Small intestine (tissue), 7 donors: Measurements from ENCODE around the gene C22orf42. TPM values are rescaled to one million over a fixed set of nuclear protein-coding genes. Genes with fewer than 3 reads are reported as not detected.
"Not testable (repeated sequence)": the region's sequence is repeated elsewhere in the genome, so short reads cannot be mapped to it uniquely, and the experiment has no call there.

ENCODE experiments used
- DNase-seq, 2 donors: peaks; one replicate each; pipeline versions ENCODE4 v3.0.0 to v3.0.0-alpha.2; 2013
- FAIRE-seq: peaks from 2 replicates; lab custom pipeline; 2012; peaks lifted over from hg19 to GRCh38; lab: Jason Lieb, UNC
- H3K27ac ChIP-seq, 3 donors: one replicate each; pipeline ENCODE4 v1.5.1; 2013; ENCODE audit warnings: low read length in 2 of 3, mild to moderate bottlenecking in 2 of 3, control low read depth in 1 of 3, inconsistent platforms in 1 of 3, low read depth in 1 of 3, moderate library complexity in 1 of 3
- H3K27me3 ChIP-seq, 3 donors: one replicate each; pipeline ENCODE4 v1.6.1; 2013; ENCODE audit warnings: low read length in 3 of 3, inconsistent platforms in 1 of 3; ENCODE audit not compliant: control insufficient read depth in 3 of 3, insufficient read depth in 3 of 3
- H3K36me3 ChIP-seq, 3 donors: one replicate each; pipeline ENCODE4 v1.6.1; 2013; ENCODE audit warnings: low read length in 3 of 3, inconsistent platforms in 1 of 3, low read depth in 1 of 3, mild to moderate bottlenecking in 1 of 3, moderate library complexity in 1 of 3; ENCODE audit not compliant: control insufficient read depth in 3 of 3, insufficient read depth in 2 of 3
- H3K4me1 ChIP-seq, 3 donors: one replicate each; pipeline ENCODE4 v1.6.1; 2013; ENCODE audit warnings: low read length in 2 of 3, inconsistent platforms in 1 of 3, low read depth in 1 of 3, mild to moderate bottlenecking in 1 of 3, moderate library complexity in 1 of 3; ENCODE audit not compliant: control insufficient read depth in 3 of 3, insufficient read depth in 2 of 3
- H3K4me3 ChIP-seq, 3 donors: one replicate each; pipeline ENCODE4 v1.5.1; 2013; ENCODE audit warnings: low read length in 3 of 3, control low read depth in 1 of 3, inconsistent platforms in 1 of 3, low read depth in 1 of 3, mild to moderate bottlenecking in 1 of 3, moderate library complexity in 1 of 3
- H3K9me3 ChIP-seq, 2 donors: one replicate each; pipeline ENCODE4 v1.6.1; 2013; ENCODE audit warnings: low read depth in 1 of 2, low read length in 1 of 2; ENCODE audit not compliant: control insufficient read depth in 2 of 2, insufficient read depth in 1 of 2
- WGBS, 3 donors: extraction: QIAGEN DNeasy Blood & Tissue Kit; methylation state at CpG; one replicate each; pipeline ENCODE4 v1.1.7; 2013; 5-methylcytosine and 5-hydroxymethylcytosine counted together
- polyA plus RNA-seq, 4 donors: library from polyadenylated mRNA; stranded (reverse) in 3 of 4; unstranded in 1 of 4; fragments of 200-250 nt in 3 of 4; fragments of 120-200 nt in 1 of 4; gene quantifications; one replicate each; pipeline versions ENCODE4 v1.2.1 to v1.2.3, GENCODE V29; 2013
- donor health status: healthy with polysubstance abuse.
- donor health status: control.
- donor health status: control.
- donor health status: Bipolar disorder and iron deficiency.
- donor health status: healthy.

Gene C22orf42
- polyA plus RNA-seq, 4 donors = 0.09 TPM; not detected in 2

DNA sequence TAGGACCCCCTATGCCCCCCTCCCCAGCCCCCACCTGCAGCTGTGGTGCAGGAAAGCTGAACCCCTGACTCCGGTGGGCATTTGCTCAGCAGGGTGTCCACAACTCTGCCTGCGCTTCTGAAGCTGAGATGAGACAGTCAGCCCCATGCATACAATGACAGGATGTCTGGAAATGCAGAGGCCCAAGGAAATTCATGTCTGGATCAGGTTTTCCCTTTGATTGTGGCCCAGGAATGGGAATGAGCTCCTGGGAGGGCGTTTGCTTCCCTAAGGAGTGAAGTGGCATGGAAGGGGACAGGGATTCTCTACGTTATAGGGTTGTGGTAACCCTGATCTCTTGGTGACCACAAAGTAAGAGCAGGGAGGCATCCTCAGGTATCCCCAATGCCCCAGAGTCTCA is 22.2 kb downstream of the C22orf42 start:
- not testable (repeated sequence) for H3K9me3 ChIP-seq, H3K4me3 ChIP-seq, H3K27ac ChIP-seq, H3K4me1 ChIP-seq, H3K36me3 ChIP-seq, FAIRE-seq, DNase-seq, H3K27me3 ChIP-seq
- 83 to 87% (median 85%) methylated on average over 4 of the region's 4 CpGs for WGBS, 3 donors

DNA sequence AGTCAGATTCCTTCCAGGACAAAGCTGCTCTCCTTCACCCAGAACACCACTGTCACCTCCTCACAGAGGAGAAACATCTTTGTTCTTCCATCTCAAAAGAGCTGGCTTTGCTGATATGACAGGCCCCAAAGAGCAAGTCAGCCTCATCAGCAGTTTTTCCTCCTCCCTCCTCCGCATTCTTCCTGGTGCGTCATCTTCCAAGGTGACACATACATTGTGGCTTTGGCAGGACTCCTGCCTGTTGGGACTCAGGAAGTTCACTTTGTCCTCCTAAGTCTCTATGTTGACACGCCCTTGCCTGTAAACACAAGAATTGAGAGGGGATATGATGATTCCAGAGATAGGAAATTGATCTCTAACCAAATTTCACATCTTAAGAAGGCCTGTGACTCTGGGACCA is 23.1 kb downstream of the C22orf42 start:
- H3K27me3 ChIP-seq, FAIRE-seq, H3K36me3 ChIP-seq, H3K4me3 ChIP-seq, H3K4me1 ChIP-seq, H3K27ac ChIP-seq, H3K9me3 ChIP-seq: not testable (repeated sequence)
- 67 to 86% (median 71%) methylated on average over 3 of the region's 3 CpGs for WGBS, 3 donors
- peak in 1 of 2 donors; percentile 67 for DNase-seq

GRCh38 chr22:32134796-32135195 is 24.3 kb downstream of the C22orf42 start:
- H3K9me3 ChIP-seq, H3K27me3 ChIP-seq, H3K4me3 ChIP-seq, H3K4me1 ChIP-seq, FAIRE-seq, H3K27ac ChIP-seq, H3K36me3 ChIP-seq, DNase-seq: not testable (repeated sequence)
- 84 to 87% (median 86%) methylated on average over 14 of the region's 14 CpGs for WGBS, 3 donors

DNA sequence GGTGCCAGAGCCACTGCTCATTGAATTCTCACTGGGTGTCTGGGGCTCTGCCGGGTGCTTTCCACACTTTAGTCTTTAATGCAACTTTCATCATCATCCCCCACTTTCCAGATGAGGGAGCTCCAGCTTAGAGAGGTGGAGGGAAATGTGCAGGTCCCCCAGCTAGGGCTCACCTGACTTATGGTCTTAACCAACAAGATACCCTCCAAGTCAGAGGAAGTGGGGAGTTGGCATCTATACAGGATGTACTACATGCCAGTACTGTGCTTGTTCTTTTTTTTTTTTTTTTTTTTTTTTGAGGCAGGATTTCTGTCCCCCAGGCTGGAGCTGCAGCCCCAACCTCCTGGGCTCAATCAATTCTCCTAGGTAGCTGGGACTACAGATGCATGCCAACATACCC is 26.3 kb downstream of the C22orf42 start:
- Histone ChIP-seq H3K4me1 (no peaks in the 10 kb centered on the region), H3K27me3 (no peaks in the 10 kb centered on the region), H3K9me3 (peaks cover 0 to 4% of the 10 kb centered on the region in 2 donors), H3K4me3 (no peak overlapping the region), H3K36me3 (no peaks in the 10 kb centered on the region), H3K27ac (no peak overlapping the region)
- 82 to 93% (median 83%) methylated on average over 1 of the region's 1 CpG for WGBS, 3 donors
- DNase-seq (no peak), FAIRE-seq (no peak)

DNA sequence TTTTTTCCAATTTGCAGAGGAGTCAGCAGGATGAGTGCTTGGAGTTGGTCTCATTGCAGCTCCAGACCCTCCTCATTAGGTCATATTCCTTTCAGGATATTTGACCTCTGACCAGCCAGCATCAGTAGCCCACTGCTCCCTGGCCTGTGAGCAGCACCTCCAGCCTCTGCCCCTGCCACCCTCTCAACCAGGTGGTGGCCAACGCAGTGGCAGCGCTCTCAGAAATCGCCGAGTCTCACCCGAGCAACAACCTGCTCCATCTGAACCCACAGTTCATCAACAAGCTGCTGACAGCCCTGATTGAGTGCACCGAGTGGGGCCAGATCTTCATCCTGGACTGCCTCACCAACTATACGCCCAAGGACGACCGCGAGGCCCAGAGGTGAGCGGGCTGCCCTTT is 27.0 kb downstream of the C22orf42 start:
- no peaks in the 10 kb centered on the region for H3K36me3 ChIP-seq
- FAIRE-seq (no peak), DNase-seq (no peak)
- no peaks in the 10 kb centered on the region for H3K9me3 ChIP-seq
- no peak overlapping the region for H3K27ac ChIP-seq
- H3K27me3 ChIP-seq = no peaks in the 10 kb centered on the region
- 90 to 96% (median 92%) methylated on average over 11 of the region's 11 CpGs for WGBS, 3 donors
- no peak overlapping the region for H3K4me3 ChIP-seq
- no peaks in the 10 kb centered on the region for H3K4me1 ChIP-seq

DNA sequence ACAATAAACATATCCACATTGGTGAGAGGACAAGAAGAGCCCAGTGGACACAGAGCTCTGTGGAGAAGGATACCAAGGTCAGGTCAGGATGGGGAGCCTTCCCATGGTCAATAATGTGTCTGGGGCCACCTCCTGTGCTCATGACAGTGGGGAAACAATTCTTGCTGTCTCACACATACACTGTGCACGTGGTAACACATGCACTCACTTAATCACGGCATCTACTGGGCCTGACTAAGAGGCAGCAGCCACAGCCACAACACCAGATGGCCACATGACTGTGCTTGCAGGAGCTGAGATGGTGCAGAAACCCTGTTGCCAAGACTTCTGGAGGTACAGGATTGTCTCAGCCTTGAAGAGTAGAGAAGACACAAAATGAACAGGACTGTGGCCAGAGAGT is 28.6 kb downstream of the C22orf42 start:
- Histone ChIP-seq H3K4me1 (no peaks in the 10 kb centered on the region), H3K27ac (no peak overlapping the region), H3K9me3 (no peaks in the 10 kb centered on the region), H3K4me3 (no peak overlapping the region), H3K36me3 (no peaks in the 10 kb centered on the region), H3K27me3 (no peaks in the 10 kb centered on the region)
- FAIRE-seq (no peak), DNase-seq (no peak)
- WGBS, 3 donors = 72 to 78% (median 77%) methylated on average over 2 of the region's 2 CpGs

DNA sequence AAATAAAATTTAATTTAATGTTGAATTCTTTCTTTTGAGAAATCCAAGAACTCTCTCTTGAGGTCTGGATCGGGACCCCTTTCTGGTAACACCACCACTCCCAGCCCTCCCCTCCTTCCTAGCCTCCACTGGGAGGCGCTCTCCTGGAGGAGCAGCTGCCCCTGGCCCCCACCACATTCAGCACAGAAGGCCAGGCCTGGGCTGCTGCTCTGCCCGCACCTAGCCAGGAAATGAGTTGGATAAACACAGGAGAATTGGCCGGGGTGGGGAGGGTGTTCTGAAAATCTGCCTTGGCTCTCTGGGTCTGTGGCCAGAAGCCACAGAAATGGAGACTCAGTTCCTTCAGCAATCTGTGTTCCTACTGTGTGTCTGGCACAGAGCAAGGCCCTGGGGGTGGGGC is 31.2 kb downstream of the C22orf42 start:
- Histone ChIP-seq H3K36me3 (no peaks in the 10 kb centered on the region), H3K27me3 (no peaks in the 10 kb centered on the region), H3K9me3 (no peaks in the 10 kb centered on the region), H3K27ac (no peak overlapping the region), H3K4me3 (no peak overlapping the region), H3K4me1 (no peaks in the 10 kb centered on the region)
- WGBS, 3 donors = 73 to 90% (median 87%) methylated on average over 4 of the region's 4 CpGs
- FAIRE-seq = no peak
- no peak for DNase-seq

- Histone ChIP-seq H3K4me1 (no peaks in the 10 kb centered on the region), H3K9me3 (no peaks in the 10 kb centered on the region), H3K27me3 (no peaks in the 10 kb centered on the region), H3K36me3 (no peaks in the 10 kb centered on the region), H3K4me3 (no peak overlapping the region), H3K27ac (no peak overlapping the region)
- DNase-seq (no peak), FAIRE-seq (no peak)
- WGBS, 3 donors = 76 to 89% (median 82%) methylated on average over 10 of the region's 10 CpGs
These were observed 35.4 kb downstream of the C22orf42 start for GRCh38 chr22:32123657-32124056.

DNA sequence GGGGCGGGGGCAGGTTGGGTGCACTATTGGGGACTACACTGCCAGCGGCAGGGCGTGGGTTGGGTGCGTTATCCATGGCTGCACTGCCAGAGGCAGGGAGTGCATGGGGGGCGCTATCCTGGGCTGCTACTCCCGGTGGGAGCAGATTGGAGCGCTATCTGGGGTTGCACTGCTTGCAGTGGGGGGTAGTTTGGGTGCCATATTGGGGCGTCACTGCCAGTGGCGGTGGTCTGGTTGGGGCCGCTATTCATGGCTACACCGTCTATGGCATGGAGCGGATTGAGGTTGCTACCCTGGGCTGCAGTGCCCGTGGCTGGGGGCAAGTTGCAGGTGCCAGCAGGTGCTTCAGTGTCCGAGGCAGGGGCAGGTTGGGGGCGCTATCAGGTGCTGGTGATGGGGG is 36.2 kb downstream of the C22orf42 start:
- H3K4me3 ChIP-seq = no peak overlapping the region
- H3K9me3 ChIP-seq = no peaks in the 10 kb centered on the region
- H3K4me1 ChIP-seq = no peaks in the 10 kb centered on the region
- no peak overlapping the region for H3K27ac ChIP-seq
- WGBS, 3 donors = 91 to 93% (median 92%) methylated on average over 12 to 15 of the region's 15 CpGs
- no peaks in the 10 kb centered on the region for H3K27me3 ChIP-seq
- FAIRE-seq (no peak), DNase-seq (no peak)
- H3K36me3 ChIP-seq = no peaks in the 10 kb centered on the region
